Stimulated activated CD4-positive, alpha-beta T cell treated with anti-CD3 and anti-CD28 coated beads, Interleukin-1b, Interleukin-23, amount 100 ng/mL, for 4 hours (primary cell): Measurements from ENCODE around the gene BABAM2.

Source experiments
- DNase-seq, 2 donors: peaks; one replicate each; pipeline ENCODE4 v3.0.0-alpha.2; 2020; ENCODE audit warnings: low read depth in 2 of 2

Gene BABAM2

GRCh38 chr2:27911458-27912210 is 21.1 kb downstream of the BABAM2 start:
- DNase-seq = no peak

GRCh38 chr2:27912512-27912911 is 22.0 kb downstream of the BABAM2 start:
- no peak for DNase-seq

GRCh38 chr2:27914041-27914804 is 23.7 kb downstream of the BABAM2 start:
- no peak for DNase-seq

- DNase-seq = no peak
These were observed 24.3 kb downstream of the BABAM2 start for GRCh38 chr2:27914805-27915175.

GRCh38 chr2:27915191-27915590 is 24.7 kb downstream of the BABAM2 start:
- DNase-seq = no peak

- DNase-seq = no peak
These were observed 25.3 kb downstream of the BABAM2 start for GRCh38 chr2:27915874-27916273.

- DNase-seq = no peak
These were observed 25.9 kb downstream of the BABAM2 start for GRCh38 chr2:27916293-27916995.

- DNase-seq = no peak
These were observed 29.8 kb downstream of the BABAM2 start for GRCh38 chr2:27920148-27920885.

GRCh38 chr2:27921424-27921823 is 30.9 kb downstream of the BABAM2 start:
- no peak for DNase-seq

- DNase-seq = no peak
These were observed 31.5 kb downstream of the BABAM2 start for GRCh38 chr2:27921880-27922547.

GRCh38 chr2:27922842-27923241 is 32.3 kb downstream of the BABAM2 start:
- DNase-seq = no peak

GRCh38 chr2:27925766-27926472 is 35.4 kb downstream of the BABAM2 start:
- DNase-seq = no peak

GRCh38 chr2:27929916-27930486 is 39.5 kb downstream of the BABAM2 start:
- DNase-seq = no peak

- DNase-seq = no peak
These were observed 40.9 kb downstream of the BABAM2 start for GRCh38 chr2:27931361-27931950.

- DNase-seq = no peak
These were observed 41.9 kb downstream of the BABAM2 start for GRCh38 chr2:27932396-27932795.

- no peak for DNase-seq
These were observed 44.5 kb downstream of the BABAM2 start for GRCh38 chr2:27935026-27935425.

GRCh38 chr2:27940090-27940671 is 49.7 kb downstream of the BABAM2 start:
- no peak for DNase-seq

GRCh38 chr2:27940982-27941381 is 50.5 kb downstream of the BABAM2 start:
- DNase-seq = no peak
